ENCODE data around the gene PRICKLE1. TPM values are rescaled to one million over a fixed set of nuclear protein-coding genes. Genes with fewer than 3 reads are reported as not detected.
A peak's percentile ranks its signal among the peaks of the same experiment; 100 is the strongest.

Gene PRICKLE1
- total and polyA plus RNA-seq, 2 of the 4 experiments (the other 2 are of a cell fraction), result 21.3 to 21.7 TPM

GRCh38 chr12:42407306-42407705 lies 182.2 kb downstream of the PRICKLE1 start:
- CTCF ChIA-PET, result no interaction called here
- peak; percentile 30 for DNase-seq

More at GRCh38 chr12:42407306-42407705, 182.2 kb downstream of the PRICKLE1 start:
- no peak overlapping the region for H2BK120ac ChIP-seq (ENCODE audit: low read depth, low read length)
- no peak overlapping the region for H3K56ac ChIP-seq (ENCODE audit: extremely low read depth, insufficient read depth, low read length)
- H3K9me3 ChIP-seq (ENCODE audit: control insufficient read depth, insufficient read depth, low read length), result no peaks in the 10 kb centered on the region
- H4K91ac ChIP-seq (ENCODE audit: insufficient read depth, low read depth, low read length), result no peak overlapping the region
- H4K5ac ChIP-seq (ENCODE audit: low read depth, low read length), result no peak overlapping the region
- TF ChIP-seq RCOR1 (IDR thresholded peaks at IDR 0.05; ENCODE audit: insufficient replicate concordance, low read length), result no peak
- no peak for TF ChIP-seq ELK1 (IDR thresholded peaks at IDR 0.05; ENCODE audit: borderline replicate concordance, low read depth, low read length)
- TF ChIP-seq RAD21 (IDR thresholded peaks at IDR 0.05; ENCODE audit: low read length), result no peak
- no peak for TF ChIP-seq NFE2L2 (IDR thresholded peaks at IDR 0.05; ENCODE audit: low read depth, low read length)
- TF ChIP-seq FOS (IDR thresholded peaks at IDR 0.05; ENCODE audit: low read depth, low read length), result no peak
- TF ChIP-seq CEBPB (IDR thresholded peaks at IDR 0.05; ENCODE audit: low read depth, low read length), result no peak
- TF ChIP-seq MAZ (IDR thresholded peaks at IDR 0.05; ENCODE audit: borderline replicate concordance, low read depth, low read length), result no peak
- no peak for TF ChIP-seq USF2 (IDR thresholded peaks at IDR 0.05; ENCODE audit: low read depth, low read length)
- no peak for TF ChIP-seq CHD1 (IDR thresholded peaks at IDR 0.05; ENCODE audit: low read depth, low read length)
- no peak for TF ChIP-seq MXI1 (IDR thresholded peaks at IDR 0.05; ENCODE audit: borderline replicate concordance, low read depth, low read length)
- TF ChIP-seq BHLHE40 (IDR thresholded peaks at IDR 0.05; ENCODE audit: low read depth, low read length), result no peak
- no peak for TF ChIP-seq CTCF (conservative IDR thresholded peaks at IDR 0.05; ENCODE audit: low read depth, low read length)
- TF ChIP-seq SMC3 (IDR thresholded peaks at IDR 0.05; ENCODE audit: low read depth, low read length), result no peak
- TF ChIP-seq POLR2A (IDR thresholded peaks at IDR 0.05; ENCODE audit: low read depth, low read length), result no peak
- TF ChIP-seq MAFK (IDR thresholded peaks at IDR 0.05; ENCODE audit: low read depth, low read length), result no peak
- TF ChIP-seq RFX5 (IDR thresholded peaks at IDR 0.05; ENCODE audit: low read depth, low read length), result no peak
- no peak overlapping the region for H3K9ac ChIP-seq (ENCODE audit: low read depth, low read length)
- no peak overlapping the region for H2AK9ac ChIP-seq (replicated peaks; ENCODE audit: low read depth, low read length, poor library complexity)
- H4K20me1 ChIP-seq (ENCODE audit: insufficient read depth, low read length), result no peaks in the 10 kb centered on the region
- H3K9me1 ChIP-seq (ENCODE audit: insufficient read depth, low read length), result 0 out of 2 replicates have a peak, but pooled peaks cover 5% of the 10 kb centered on the region
- no peak overlapping the region for H3K27ac ChIP-seq (ENCODE audit: insufficient read depth, low read length)
- no CpG with 5 or more reads among the region's 1 CpG for WGBS, 2 experiments (ENCODE audit: extremely low coverage in 2 of 2, insufficient read length in 1 of 2)
- no peak overlapping the region for H3K4me3 ChIP-seq (ENCODE audit: insufficient read depth, low read depth, low read length)
- dilution Hi-C loops (cut with HindIII; ENCODE audit: low sequenced_read_pairs, unreplicated experiment), result no loop called here
- in situ Hi-C loops (cut with MboI; ENCODE audit: low sequenced_read_pairs), result no loop called here
- ATAC-seq (ENCODE audit: low read depth), result no peak; the same call in 1 of the 2 replicates
- no peak overlapping the region for H3K4me2 ChIP-seq (ENCODE audit: low read depth, low read length)
- H3K4ac ChIP-seq (ENCODE audit: low read depth, low read length), result no peak overlapping the region
- H4K8ac ChIP-seq (ENCODE audit: low read depth in 2 of 2, low read length in 2 of 2), result no peak overlapping the region
- H3K18ac ChIP-seq (ENCODE audit: low read depth, low read length), result no peak overlapping the region
- POLR2A ChIA-PET (ENCODE audit: unreplicated experiment), result no interaction called here
- H2BK5ac ChIP-seq (ENCODE audit: low read depth, low read length, poor library complexity, severe bottlenecking), result no peak overlapping the region
- no peak overlapping the region for H2AK5ac ChIP-seq (ENCODE audit: low read depth, low read length)
- H3K79me1 ChIP-seq (ENCODE audit: low read depth in 1 of 2, low read length in 2 of 2), result peaks cover 0 to 8% of the 10 kb centered on the region in 2 experiments; a peak in 3 of 4 replicates
- H2BK15ac ChIP-seq (ENCODE audit: low read depth, low read length), result no peak overlapping the region
- H2BK20ac ChIP-seq (ENCODE audit: low read depth, low read length), result no peak overlapping the region
- 0 out of 2 replicates have a peak overlapping the region, but pooled peaks have one; percentile 24 for H3K23ac ChIP-seq (ENCODE audit: low read depth, low read length)
- H2AFZ ChIP-seq (replicated peaks; ENCODE audit: low read length, poor library complexity), result no peak overlapping the region
- H3K4me1 ChIP-seq (ENCODE audit: control insufficient read depth, insufficient read depth, low read length), result 0 out of 2 replicates have a peak, but pooled peaks cover 2% of the 10 kb centered on the region
- BruUV-seq (replicated peaks), result no TSS peak
- 0 out of 2 replicates have a peak, but pooled peaks cover 2% of the 10 kb centered on the region for H3K36me3 ChIP-seq (ENCODE audit: control insufficient read depth, insufficient read depth, low read length)
- H3K27me3 ChIP-seq (ENCODE audit: control insufficient read depth, insufficient read depth, low read length), result no peaks in the 10 kb centered on the region
- intact Hi-C loops (cut with micrococcal nuclease), result no loop called here
- no peak overlapping the region for H3K14ac ChIP-seq (replicated peaks; ENCODE audit: low read depth, low read length)
